ENCODE measurements around the gene CBX6. TPM values are rescaled to one million over a fixed set of nuclear protein-coding genes. Genes with fewer than 3 reads are reported as not detected.

Gene CBX6
- total RNA-seq, 1 experiment from 2014 or later, result 90.0 TPM

DNA sequence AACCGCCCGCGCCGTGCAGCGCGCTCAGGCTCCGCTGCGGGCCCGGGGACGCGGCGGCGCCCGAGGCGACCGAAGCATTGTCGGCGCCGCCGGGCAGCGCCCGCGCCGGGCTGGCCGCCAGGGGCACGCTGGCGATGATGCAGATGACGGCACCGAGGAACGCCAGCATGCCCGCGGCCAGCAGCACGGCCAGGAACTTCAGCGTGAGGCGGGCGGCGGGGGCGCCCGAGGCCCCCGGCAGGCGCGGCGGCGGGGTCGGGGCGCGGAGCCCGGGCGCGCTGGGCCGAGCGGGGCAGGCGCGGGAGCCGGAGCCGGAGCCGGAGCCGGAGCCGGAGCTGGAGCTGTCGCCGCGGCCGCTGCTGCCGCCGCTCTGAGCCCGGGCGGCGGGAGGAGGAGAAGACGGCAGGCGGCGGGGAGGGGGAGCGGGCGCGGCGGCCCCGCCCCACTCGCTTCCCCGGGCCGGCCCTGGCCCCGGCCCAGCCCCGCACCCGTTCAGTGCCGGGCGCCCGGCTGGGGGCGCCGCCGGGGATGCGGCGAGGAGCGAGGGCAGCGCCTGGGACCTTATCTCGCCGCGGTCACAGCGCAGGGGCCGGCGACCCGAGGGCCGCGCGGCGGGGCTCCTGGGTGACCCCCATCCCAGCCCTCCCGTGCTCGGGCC is 28.2 kb downstream of the CBX6 start, which contains the start of gene NPTXR (continued):
- TF ChIP-seq SRF (IDR thresholded peaks at IDR 0.05; ENCODE audit: low read depth) (no peak), TCF7L2 (IDR thresholded peaks at IDR 0.05; ENCODE audit: borderline replicate concordance, extremely low read depth, insufficient read depth, insufficient read length) (peak; percentile 4)
- TF ChIP-seq, protein P1, sequence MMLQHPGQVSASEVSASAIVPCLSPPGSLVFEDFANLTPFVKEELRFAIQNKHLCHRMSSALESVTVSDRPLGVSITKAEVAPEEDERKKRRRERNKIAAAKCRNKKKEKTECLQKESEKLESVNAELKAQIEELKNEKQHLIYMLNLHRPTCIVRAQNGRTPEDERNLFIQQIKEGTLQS (IDR thresholded peaks at IDR 0.05), result no peak

DNA sequence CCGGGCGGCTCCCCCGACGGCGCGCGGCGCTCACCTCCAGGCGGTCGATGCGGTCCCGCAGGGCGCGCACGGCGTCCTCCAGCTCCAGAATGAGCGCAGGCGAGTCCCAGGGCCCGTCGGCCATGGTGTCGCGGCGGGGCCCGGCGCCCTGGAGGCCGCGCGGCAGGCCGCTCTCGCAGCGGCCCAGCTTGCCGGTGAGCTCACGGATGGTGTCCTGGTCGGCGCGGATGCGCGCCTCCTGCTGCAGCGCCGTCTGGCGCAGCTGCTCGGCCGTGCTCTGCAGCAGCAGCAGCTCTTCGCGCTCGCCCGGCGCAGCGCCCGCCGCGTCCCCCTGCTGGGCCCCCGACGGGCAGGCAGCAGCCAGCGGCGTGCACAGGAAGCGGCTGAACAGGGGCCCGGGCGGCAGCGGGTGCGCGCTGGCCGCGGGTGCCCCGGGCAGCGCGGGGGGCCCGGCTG is 28.8 kb downstream of the CBX6 start:
- Histone ChIP-seq H3K79me2 (ENCODE audit: insufficient read depth, low read length) (0 out of 2 replicates have a peak, but pooled peaks cover 6% of the 10 kb centered on the region), H4K20me1 (ENCODE audit: insufficient read depth) (no peaks in the 10 kb centered on the region), H3K4me1 (ENCODE audit: control insufficient read depth in 1 of 2, insufficient read depth in 2 of 2, low read length in 2 of 2) (peaks cover 23 to 40% of the 10 kb centered on the region in 2 experiments), H3K4me2 (ENCODE audit: low read length) (peak overlapping the region; percentile 81), H3K27me3 (ENCODE audit: insufficient read depth, low read length) (no peaks in the 10 kb centered on the region), H3K4me3 (replicated peaks in 1 of 2; ENCODE audit: low read depth in 1 of 2, low read length in 2 of 2) (peak overlapping the region; percentile 35 to 64), H3K27ac (ENCODE audit: low read depth, low read length) (peak overlapping the region; percentile 82), H3K9ac (ENCODE audit: low read length) (peak overlapping the region; percentile 64), H3K36me3 (ENCODE audit: control insufficient read depth in 1 of 2, insufficient read depth in 2 of 2, low read length in 2 of 2) (no peaks in the 10 kb centered on the region), H2AFZ (ENCODE audit: low read depth, low read length, poor library complexity, severe bottlenecking) (no peak overlapping the region), H3K9me2 (ENCODE audit: insufficient read depth) (no peaks in the 10 kb centered on the region), H3K9me3 (ENCODE audit: control insufficient read depth in 1 of 2, insufficient read depth in 1 of 2, low read depth in 1 of 2, low read length in 2 of 2) (no peaks in the 10 kb centered on the region)
- no peak for DNase-seq (ENCODE audit: low read depth, low spot score)
- intact Hi-C loops (cut with micrococcal nuclease), result loop anchor here (5.0 kb wide), 1 partner anchor 76 kb away; no protein-coding TSS in a partner anchor
- TF ChIP-seq POLR2AphosphoS5 (IDR thresholded peaks at IDR 0.05; ENCODE audit: low read depth, low read length), result no peak
- TF ChIP-seq, protein P2, sequence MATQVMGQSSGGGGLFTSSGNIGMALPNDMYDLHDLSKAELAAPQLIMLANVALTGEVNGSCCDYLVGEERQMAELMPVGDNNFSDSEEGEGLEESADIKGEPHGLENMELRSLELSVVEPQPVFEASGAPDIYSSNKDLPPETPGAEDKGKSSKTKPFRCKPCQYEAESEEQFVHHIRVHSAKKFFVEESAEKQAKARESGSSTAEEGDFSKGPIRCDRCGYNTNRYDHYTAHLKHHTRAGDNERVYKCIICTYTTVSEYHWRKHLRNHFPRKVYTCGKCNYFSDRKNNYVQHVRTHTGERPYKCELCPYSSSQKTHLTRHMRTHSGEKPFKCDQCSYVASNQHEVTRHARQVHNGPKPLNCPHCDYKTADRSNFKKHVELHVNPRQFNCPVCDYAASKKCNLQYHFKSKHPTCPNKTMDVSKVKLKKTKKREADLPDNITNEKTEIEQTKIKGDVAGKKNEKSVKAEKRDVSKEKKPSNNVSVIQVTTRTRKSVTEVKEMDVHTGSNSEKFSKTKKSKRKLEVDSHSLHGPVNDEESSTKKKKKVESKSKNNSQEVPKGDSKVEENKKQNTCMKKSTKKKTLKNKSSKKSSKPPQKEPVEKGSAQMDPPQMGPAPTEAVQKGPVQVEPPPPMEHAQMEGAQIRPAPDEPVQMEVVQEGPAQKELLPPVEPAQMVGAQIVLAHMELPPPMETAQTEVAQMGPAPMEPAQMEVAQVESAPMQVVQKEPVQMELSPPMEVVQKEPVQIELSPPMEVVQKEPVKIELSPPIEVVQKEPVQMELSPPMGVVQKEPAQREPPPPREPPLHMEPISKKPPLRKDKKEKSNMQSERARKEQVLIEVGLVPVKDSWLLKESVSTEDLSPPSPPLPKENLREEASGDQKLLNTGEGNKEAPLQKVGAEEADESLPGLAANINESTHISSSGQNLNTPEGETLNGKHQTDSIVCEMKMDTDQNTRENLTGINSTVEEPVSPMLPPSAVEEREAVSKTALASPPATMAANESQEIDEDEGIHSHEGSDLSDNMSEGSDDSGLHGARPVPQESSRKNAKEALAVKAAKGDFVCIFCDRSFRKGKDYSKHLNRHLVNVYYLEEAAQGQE (IDR thresholded peaks at IDR 0.05; ENCODE audit: low read depth), result no peak
- TF ChIP-seq CEBPB (IDR thresholded peaks at IDR 0.05; ENCODE audit: low read depth), result no peak
- no peak for TF ChIP-seq POLR2A (IDR thresholded peaks at IDR 0.05; ENCODE audit: borderline replicate concordance, extremely low read depth, insufficient read depth, insufficient read length)
- TF ChIP-seq, protein P3, sequence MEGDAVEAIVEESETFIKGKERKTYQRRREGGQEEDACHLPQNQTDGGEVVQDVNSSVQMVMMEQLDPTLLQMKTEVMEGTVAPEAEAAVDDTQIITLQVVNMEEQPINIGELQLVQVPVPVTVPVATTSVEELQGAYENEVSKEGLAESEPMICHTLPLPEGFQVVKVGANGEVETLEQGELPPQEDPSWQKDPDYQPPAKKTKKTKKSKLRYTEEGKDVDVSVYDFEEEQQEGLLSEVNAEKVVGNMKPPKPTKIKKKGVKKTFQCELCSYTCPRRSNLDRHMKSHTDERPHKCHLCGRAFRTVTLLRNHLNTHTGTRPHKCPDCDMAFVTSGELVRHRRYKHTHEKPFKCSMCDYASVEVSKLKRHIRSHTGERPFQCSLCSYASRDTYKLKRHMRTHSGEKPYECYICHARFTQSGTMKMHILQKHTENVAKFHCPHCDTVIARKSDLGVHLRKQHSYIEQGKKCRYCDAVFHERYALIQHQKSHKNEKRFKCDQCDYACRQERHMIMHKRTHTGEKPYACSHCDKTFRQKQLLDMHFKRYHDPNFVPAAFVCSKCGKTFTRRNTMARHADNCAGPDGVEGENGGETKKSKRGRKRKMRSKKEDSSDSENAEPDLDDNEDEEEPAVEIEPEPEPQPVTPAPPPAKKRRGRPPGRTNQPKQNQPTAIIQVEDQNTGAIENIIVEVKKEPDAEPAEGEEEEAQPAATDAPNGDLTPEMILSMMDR (IDR thresholded peaks at IDR 0.05 in 2 of 3, conservative IDR thresholded peaks at IDR 0.05 in 1 of 3; ENCODE audit: borderline replicate concordance in 1 of 3, insufficient read depth in 1 of 3, low read depth in 2 of 3, low read length in 2 of 3), result peak in 2 of 3 experiments; percentile 14 to 28; a peak in 3 of 6 replicates
- no peak for TF ChIP-seq FOSL1 (IDR thresholded peaks at IDR 0.05; ENCODE audit: low read depth)
- TF ChIP-seq RAD21 (IDR thresholded peaks at IDR 0.05; ENCODE audit: low read depth), result no peak
- peak; percentile 86; the same call in 1 of the 2 replicates for TF ChIP-seq ZFX (IDR thresholded peaks at IDR 0.05)
- TF ChIP-seq, protein P4, sequence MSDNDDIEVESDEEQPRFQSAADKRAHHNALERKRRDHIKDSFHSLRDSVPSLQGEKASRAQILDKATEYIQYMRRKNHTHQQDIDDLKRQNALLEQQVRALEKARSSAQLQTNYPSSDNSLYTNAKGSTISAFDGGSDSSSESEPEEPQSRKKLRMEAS (IDR thresholded peaks at IDR 0.05), result peak; percentile 41
- peak; percentile 42 for TF ChIP-seq TCF7L2 (IDR thresholded peaks at IDR 0.05; ENCODE audit: borderline replicate concordance, extremely low read depth, insufficient read depth, insufficient read length)
- TF ChIP-seq, protein P5, sequence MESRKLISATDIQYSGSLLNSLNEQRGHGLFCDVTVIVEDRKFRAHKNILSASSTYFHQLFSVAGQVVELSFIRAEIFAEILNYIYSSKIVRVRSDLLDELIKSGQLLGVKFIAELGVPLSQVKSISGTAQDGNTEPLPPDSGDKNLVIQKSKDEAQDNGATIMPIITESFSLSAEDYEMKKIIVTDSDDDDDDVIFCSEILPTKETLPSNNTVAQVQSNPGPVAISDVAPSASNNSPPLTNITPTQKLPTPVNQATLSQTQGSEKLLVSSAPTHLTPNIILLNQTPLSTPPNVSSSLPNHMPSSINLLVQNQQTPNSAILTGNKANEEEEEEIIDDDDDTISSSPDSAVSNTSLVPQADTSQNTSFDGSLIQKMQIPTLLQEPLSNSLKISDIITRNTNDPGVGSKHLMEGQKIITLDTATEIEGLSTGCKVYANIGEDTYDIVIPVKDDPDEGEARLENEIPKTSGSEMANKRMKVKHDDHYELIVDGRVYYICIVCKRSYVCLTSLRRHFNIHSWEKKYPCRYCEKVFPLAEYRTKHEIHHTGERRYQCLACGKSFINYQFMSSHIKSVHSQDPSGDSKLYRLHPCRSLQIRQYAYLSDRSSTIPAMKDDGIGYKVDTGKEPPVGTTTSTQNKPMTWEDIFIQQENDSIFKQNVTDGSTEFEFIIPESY (IDR thresholded peaks at IDR 0.05; ENCODE audit: extremely low read depth, insufficient replicate concordance, low read length), result no peak
- ChIA-PET POLR2A (interaction anchor here (1.0 to 2.5 kb wide), 2 partner anchors 10 to 41 kb away, joined by 3 to 9 read pairs; no protein-coding TSS in a partner anchor), CTCF (interaction anchor here (1.1 to 3.0 kb wide), 4 partner anchors 41 to 160 kb away, joined by 3 to 16 read pairs (median 4); no protein-coding TSS in a partner anchor), RAD21 (ENCODE audit: low non-redundant PET in 1 of 2, low total read pairs in 2 of 2, uncharacterized antibody in 2 of 2, unreplicated experiment in 2 of 2) (interaction anchor here (0.9 to 1.1 kb wide), 2 partner anchors 74 kb away, joined by 3 to 5 read pairs; no protein-coding TSS in a partner anchor)
- peak; percentile 77 for ATAC-seq
- BruUV-seq (replicated peaks), result no TSS peak

All from HCT116 (cell line).